ENCODE results near the gene HOXB8.
A peak's percentile ranks its signal among the peaks of the same experiment; 100 is the strongest.

DNA sequence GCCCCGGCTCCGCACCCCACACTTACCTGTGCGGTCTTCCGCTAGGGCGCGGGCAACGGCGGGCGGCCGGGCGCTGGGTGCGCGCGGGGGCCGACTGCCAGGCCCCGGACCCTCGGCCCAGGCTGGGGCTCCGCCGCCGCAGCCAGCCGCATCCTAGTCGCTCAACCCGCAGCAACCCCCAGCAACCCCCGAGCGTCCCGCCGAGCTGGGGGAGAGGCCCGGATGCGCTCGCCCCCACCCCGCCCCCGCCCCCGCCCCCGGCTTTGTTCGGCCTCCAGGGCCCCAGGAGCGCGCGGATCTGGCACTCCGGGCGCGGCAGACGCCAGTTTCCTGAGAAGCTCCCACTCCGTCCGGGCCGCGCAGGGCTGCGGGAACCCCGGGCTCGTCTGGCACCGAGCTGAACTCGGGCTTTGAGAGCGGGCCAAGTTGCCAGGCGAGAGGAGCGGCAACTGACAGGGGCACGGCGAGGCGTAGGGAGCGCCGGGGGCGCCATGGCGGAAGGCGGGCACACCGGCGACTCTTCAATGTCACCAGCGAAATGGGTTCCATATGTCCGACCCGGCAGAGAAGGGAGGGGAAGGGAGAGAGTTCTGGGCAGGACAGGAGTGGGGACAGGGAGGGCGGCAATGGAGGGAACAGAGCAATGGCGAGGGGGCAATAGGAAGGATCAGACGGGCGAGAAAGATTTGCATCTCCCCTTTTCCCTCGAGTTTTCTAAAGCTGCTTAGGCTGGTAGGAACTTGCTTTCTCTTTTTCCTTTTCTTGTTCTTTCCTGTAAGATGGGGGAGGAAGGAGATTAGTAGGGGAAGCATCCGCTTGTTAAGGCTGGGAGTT is 50.7 kb downstream of the HOXB8 start:
- peak; percentile 72 for TF ChIP-seq EZH2 (IDR thresholded peaks at IDR 0.05; ENCODE audit: borderline replicate concordance)
- TF ChIP-seq, protein P1, sequence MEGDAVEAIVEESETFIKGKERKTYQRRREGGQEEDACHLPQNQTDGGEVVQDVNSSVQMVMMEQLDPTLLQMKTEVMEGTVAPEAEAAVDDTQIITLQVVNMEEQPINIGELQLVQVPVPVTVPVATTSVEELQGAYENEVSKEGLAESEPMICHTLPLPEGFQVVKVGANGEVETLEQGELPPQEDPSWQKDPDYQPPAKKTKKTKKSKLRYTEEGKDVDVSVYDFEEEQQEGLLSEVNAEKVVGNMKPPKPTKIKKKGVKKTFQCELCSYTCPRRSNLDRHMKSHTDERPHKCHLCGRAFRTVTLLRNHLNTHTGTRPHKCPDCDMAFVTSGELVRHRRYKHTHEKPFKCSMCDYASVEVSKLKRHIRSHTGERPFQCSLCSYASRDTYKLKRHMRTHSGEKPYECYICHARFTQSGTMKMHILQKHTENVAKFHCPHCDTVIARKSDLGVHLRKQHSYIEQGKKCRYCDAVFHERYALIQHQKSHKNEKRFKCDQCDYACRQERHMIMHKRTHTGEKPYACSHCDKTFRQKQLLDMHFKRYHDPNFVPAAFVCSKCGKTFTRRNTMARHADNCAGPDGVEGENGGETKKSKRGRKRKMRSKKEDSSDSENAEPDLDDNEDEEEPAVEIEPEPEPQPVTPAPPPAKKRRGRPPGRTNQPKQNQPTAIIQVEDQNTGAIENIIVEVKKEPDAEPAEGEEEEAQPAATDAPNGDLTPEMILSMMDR (IDR thresholded peaks at IDR 0.05; ENCODE audit: poor library complexity) = no peak
- TF ChIP-seq EZH2phosphoT487 (IDR thresholded peaks at IDR 0.05; ENCODE audit: low read depth, severe bottlenecking, unreplicated experiment) = no peak

All from hepatocyte (in vitro differentiated cells).